Bronchial epithelial cell (primary cell): ENCODE data around the gene ASPDH. TPM values are rescaled to one million over a fixed set of nuclear protein-coding genes. Genes with fewer than 3 reads are reported as not detected.

Experiments used
- DNase-seq: peaks from one replicate; pipeline ENCODE4 v3.0.0-alpha.2; 2010; ENCODE audit warnings: low read depth
- FAIRE-seq: peaks from 2 replicates; lab custom pipeline; 2011; peaks lifted over from hg19 to GRCh38; lab: Jason Lieb, UNC
- H3K27me3 ChIP-seq: 2 replicates; pipeline ENCODE4 v1.5.1; 2011; ENCODE audit warnings: low read length; ENCODE audit not compliant: control insufficient read depth, insufficient read depth
- H3K36me3 ChIP-seq: 2 replicates; pipeline ENCODE4 v1.5.1; 2011; ENCODE audit warnings: low read length; ENCODE audit not compliant: control insufficient read depth, insufficient read depth
- H3K4me3 ChIP-seq: 2 replicates; pipeline ENCODE4 v1.5.1; 2011; ENCODE audit warnings: mild to moderate bottlenecking, low read depth, low read length, control low read depth
- CTCF ChIP-seq: IDR thresholded peaks from 2 replicates; pipeline ENCODE4 v1.5.1; 2011; ENCODE audit warnings: mild to moderate bottlenecking, moderate library complexity, low read length, control low read depth, inconsistent platforms; ENCODE audit not compliant: insufficient read depth, severe bottlenecking
- total RNA-seq: library from RNA; depleted of rRNA; stranded (reverse); fragments of >200 nt; gene quantifications from 2 replicates; pipeline ENCODE4 v1.2.1, GENCODE V29; 2014

Gene ASPDH
- total RNA-seq, 1 donor from 2014 or later: not detected

- FAIRE-seq: no peak
- no peaks in the 10 kb centered on the region for H3K27me3 ChIP-seq
- no peaks in the 10 kb centered on the region for H3K36me3 ChIP-seq
- DNase-seq: no peak
- TF ChIP-seq CTCF: no peak
- H3K4me3 ChIP-seq: no peak overlapping the region
Observed at GRCh38 chr19:50495020-50495531, 18.6 kb downstream of the ASPDH start.

GRCh38 chr19:50494186-50495019, 19.3 kb downstream of the ASPDH start:
- Histone ChIP-seq H3K36me3 (no peaks in the 10 kb centered on the region), H3K4me3 (no peak overlapping the region), H3K27me3 (no peaks in the 10 kb centered on the region)
- no peak for DNase-seq
- TF ChIP-seq CTCF: no peak
- peak; percentile 40 for FAIRE-seq

GRCh38 chr19:50493171-50493570, 20.5 kb downstream of the ASPDH start:
- no peak for FAIRE-seq
- Histone ChIP-seq H3K4me3 (no peak overlapping the region), H3K27me3 (no peaks in the 10 kb centered on the region), H3K36me3 (no peaks in the 10 kb centered on the region)
- no peak for TF ChIP-seq CTCF
- DNase-seq: no peak

GRCh38 chr19:50492303-50493052, 21.2 kb downstream of the ASPDH start:
- no peak for TF ChIP-seq CTCF
- no peak for FAIRE-seq
- no peaks in the 10 kb centered on the region for H3K27me3 ChIP-seq

GRCh38 chr19:50490991-50491472, 22.7 kb downstream of the ASPDH start:
- no peak for FAIRE-seq
- no peak for TF ChIP-seq CTCF
- DNase-seq: no peak
- no peaks in the 10 kb centered on the region for H3K36me3 ChIP-seq
- H3K4me3 ChIP-seq: no peak overlapping the region
- no peaks in the 10 kb centered on the region for H3K27me3 ChIP-seq

More at GRCh38 chr19:50492303-50493052, 21.2 kb downstream of the ASPDH start:
- Histone ChIP-seq H3K36me3 (no peaks in the 10 kb centered on the region), H3K4me3 (no peak overlapping the region)
- DNase-seq: no peak
